Activated CD8-positive, alpha-beta T cell treated with anti-CD3 and anti-CD28 coated beads, Interleukin-2, amount 10 ng/mL, durations not matched to agents 7 days and 5 days (primary cell): ENCODE measurements around the gene NKRF. TPM values are rescaled to one million over a fixed set of nuclear protein-coding genes. Genes with fewer than 3 reads are reported as not detected.

ENCODE experiments used
- ATAC-seq: fragments of 150-1000 bp; cut with Tn5 transposase; one replicate; pipeline ENCODE4 v1.10.0; 2021; ENCODE audit warnings: moderate library complexity
- CTCF ChIA-PET: fragments of 350-600 bp; sonication (Branson Sonifier 250); formaldehyde crosslinking; loops from one replicate; lab custom pipeline; 2021; ENCODE audit warnings: antibody characterized with exemption; lab: Charles Lee
- POLR2A ChIA-PET: fragments of 350-600 bp; sonication (Branson Sonifier 250); formaldehyde crosslinking; loops from one replicate; lab custom pipeline; 2021; ENCODE audit warnings: antibody characterized with exemption; lab: Charles Lee
- DNase-seq: peaks from one replicate; pipeline ENCODE4 v3.0.0-alpha.2; 2020
- H3K27ac Mint-ChIP-seq: one replicate; pipeline ENCODE4 v1.8.0; 2021; ENCODE audit warnings: mild to moderate bottlenecking, mixed read lengths
- H3K27me3 Mint-ChIP-seq: one replicate; pipeline ENCODE4 v1.8.0; 2021; ENCODE audit warnings: low read depth, mixed read lengths
- H3K36me3 Mint-ChIP-seq: one replicate; pipeline ENCODE4 v1.8.0; 2021; ENCODE audit warnings: low read depth, mixed read lengths
- H3K4me1 Mint-ChIP-seq: one replicate; pipeline ENCODE4 v1.8.0; 2021; ENCODE audit warnings: low read depth, mixed read lengths
- H3K4me3 Mint-ChIP-seq: one replicate; pipeline ENCODE4 v1.8.0; 2021; ENCODE audit warnings: mild to moderate bottlenecking, mixed read lengths
- H3K9me3 Mint-ChIP-seq: one replicate; pipeline ENCODE4 v1.8.0; 2022; ENCODE audit warnings: mixed read lengths; ENCODE audit not compliant: insufficient read depth
- microRNA-seq: library from miRNA; unstranded; fragments of <30 nt; microRNA quantifications from one replicate; pipeline ENCODE4 v1.2.0, GENCODE V29; 2022
- total RNA-seq, 2 experiments: library from RNA; stranded (reverse); gene quantifications; one replicate each; pipeline ENCODE4 v1.2.3, GENCODE V29; 2021

The NKRF gene
- total RNA-seq, 2 experiments from 2014 or later = 16.3 to 18.4 TPM

GRCh38 chrX:119573222-119573621, 33.0 kb downstream of the NKRF start:
- ATAC-seq = no peak
- Mint-ChIP-seq H3K27me3 (no peaks in the 10 kb centered on the region), H3K4me1 (peaks cover 27% of the 10 kb centered on the region), H3K36me3 (peaks cover 9% of the 10 kb centered on the region), H3K9me3 (no peaks in the 10 kb centered on the region), H3K27ac (no peak overlapping the region), H3K4me3 (peak overlapping the region; percentile 78)
- ChIA-PET POLR2A (interaction anchor here (1.2 to 2.3 kb wide), 2 partner anchors 8 to 32 kb away, joined by 5 to 16 read pairs; partner anchors contain the start of genes NKRF and STEEP1), CTCF (interaction anchor here (1.6 kb wide), 1 partner anchor 18 kb away, joined by 3 read pairs; no protein-coding TSS in a partner anchor)
- DNase-seq = no peak

DNA sequence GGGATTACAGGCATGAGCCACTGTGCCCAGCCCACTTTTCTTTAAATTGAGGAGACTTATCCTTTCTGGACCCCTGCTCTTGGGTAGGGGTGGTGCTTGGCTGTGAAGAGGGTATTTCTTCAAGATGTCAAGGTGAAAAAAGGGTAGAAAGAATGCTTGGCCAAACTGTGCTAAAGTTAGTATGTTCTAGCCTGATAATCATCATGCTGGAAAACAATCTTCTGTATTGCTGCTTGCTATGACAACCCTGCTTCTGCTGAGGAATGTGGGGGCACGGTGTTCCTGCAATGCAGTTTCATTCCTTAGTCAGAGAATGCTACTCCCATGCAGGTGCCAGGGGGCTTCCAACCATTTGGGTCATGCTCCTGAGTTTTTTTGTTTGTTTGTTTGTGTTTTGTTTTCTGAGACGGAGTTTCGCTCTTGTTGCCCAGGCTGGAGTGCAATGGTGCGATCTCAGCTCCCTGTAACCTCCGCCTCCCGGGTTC, 35.8 kb downstream of the NKRF start:
- Mint-ChIP-seq H3K36me3 (no peaks in the 10 kb centered on the region), H3K9me3 (no peaks in the 10 kb centered on the region), H3K4me1 (peaks cover 15% of the 10 kb centered on the region), H3K4me3 (no peak overlapping the region), H3K27ac (no peak overlapping the region), H3K27me3 (no peaks in the 10 kb centered on the region)
- ChIA-PET CTCF (no interaction called here), POLR2A (no interaction called here)
- DNase-seq = no peak
- no peak for ATAC-seq

DNA sequence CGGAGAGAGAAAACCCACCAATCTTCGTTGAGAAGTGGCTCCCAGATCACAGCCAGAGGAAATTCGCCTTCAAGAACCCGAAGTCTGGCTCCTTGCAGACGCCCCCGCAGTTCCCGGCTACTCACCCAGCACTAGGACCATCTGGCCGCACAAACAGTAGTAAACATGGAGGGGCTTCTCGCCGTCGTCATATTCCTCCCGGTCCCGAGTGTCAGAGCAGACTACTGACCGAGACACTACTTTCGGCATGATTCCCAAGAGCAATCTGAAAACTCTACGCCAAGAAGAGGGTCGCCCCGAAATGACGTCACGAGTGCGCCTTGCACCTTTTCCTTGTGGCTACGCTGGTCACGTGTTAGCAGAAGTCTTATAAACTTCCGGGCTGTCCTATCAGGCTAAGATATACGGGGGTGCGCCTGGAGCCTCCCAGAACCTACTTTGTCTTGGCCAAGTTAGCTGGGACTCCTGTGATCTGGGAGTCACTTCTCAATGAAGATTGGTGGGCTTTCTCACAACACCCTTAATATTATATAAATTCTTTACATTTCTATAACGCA, 41.0 kb downstream of the NKRF start, which contains the start of gene STEEP1:
Gene STEEP1, minus strand, starts transcription at position 303 of the 557 bp plus-strand sequence. Its CDS starts 54 bp downstream, at position 249.
- ChIA-PET CTCF (interaction anchor here (0.7 kb wide), 1 partner anchor 9 kb away, joined by 3 read pairs; the partner anchor contains the start of gene UBE2A), POLR2A (interaction anchor here (1.1 to 1.9 kb wide), 3 partner anchors 8 to 226 kb away, joined by 3 to 6 read pairs (median 5); partner anchors contain the start of genes RPL39 and UBE2A)
- Mint-ChIP-seq H3K4me1 (peaks cover 21% of the 10 kb centered on the region), H3K4me3 (peak within 1 kb of the TSS; percentile 92), H3K36me3 (peaks cover 1% of the 10 kb centered on the region), H3K27me3 (no peaks in the 10 kb centered on the region), H3K27ac (peak within 1 kb of the TSS; percentile 94), H3K9me3 (no peaks in the 10 kb centered on the region)
- peak; percentile 98 for ATAC-seq
- DNase-seq = peak; percentile 93

- H3K4me3 Mint-ChIP-seq = no peak overlapping the region
- H3K27ac Mint-ChIP-seq = no peak overlapping the region
- no peaks in the 10 kb centered on the region for H3K4me1 Mint-ChIP-seq
- ChIA-PET POLR2A (no interaction called here), CTCF (interaction anchor here (2.1 kb wide), 1 partner anchor 36 kb away, joined by 7 read pairs; no protein-coding TSS in a partner anchor)
- ATAC-seq = no peak
- no peak for DNase-seq
- no peaks in the 10 kb centered on the region for H3K36me3 Mint-ChIP-seq
- H3K9me3 Mint-ChIP-seq = no peaks in the 10 kb centered on the region
- H3K27me3 Mint-ChIP-seq = no peaks in the 10 kb centered on the region
These were observed 53.7 kb downstream of the NKRF start for GRCh38 chrX:119552508-119552907.

DNA sequence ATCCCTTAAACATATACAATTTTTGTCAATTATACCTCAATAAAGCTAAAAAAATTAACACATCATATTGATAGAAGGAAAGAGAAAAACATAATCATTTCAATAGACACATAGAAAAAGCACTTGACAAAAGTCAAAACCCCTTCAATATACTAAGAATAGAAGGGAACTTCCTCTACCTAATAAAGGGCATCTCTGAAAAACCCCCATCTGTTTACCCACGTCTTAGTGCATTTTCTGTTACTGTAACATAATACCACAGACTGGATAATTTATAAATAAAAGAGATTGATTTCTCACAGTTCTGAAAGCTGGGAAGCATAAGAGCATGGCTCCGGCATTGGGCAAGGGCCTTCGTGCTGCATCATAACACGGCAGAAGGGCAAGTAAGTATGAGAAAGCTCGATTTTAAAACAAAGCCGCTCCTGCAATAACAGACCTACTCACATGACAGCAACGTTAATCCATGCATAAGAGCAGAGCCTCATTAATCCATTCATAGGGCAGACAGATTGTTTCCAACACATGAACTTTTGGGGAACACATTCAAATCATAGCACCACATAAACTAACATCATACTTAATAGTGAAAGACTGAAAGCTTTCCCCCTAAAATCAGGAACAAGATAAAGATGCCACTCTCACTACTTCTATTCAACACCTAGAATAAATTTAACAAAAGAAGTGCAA, 56.8 kb downstream of the NKRF start:
- CTCF ChIA-PET = no interaction called here
- H3K4me3 Mint-ChIP-seq = no peak overlapping the region
- POLR2A ChIA-PET = no interaction called here

DNA sequence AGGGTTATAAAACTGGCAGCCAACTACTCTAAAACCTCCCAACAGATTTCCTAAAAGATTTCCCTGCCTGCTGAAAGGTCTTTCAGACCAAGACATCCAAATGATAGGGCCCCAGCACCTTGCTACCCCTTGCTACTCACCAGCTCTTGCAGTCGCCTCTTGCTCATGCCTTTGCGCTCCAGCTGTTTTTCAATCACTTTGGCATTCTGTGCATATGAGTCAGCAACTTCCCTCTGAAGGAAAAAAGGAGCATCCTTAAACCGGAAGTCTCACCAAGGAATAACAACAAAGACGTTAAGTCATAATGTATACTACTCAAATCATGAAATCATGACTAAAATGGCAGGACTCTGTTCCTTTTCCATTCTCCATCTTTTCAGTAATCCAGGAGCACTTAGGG, 65.0 kb downstream of the NKRF start:
- ChIA-PET POLR2A (no interaction called here), CTCF (no interaction called here)
- Mint-ChIP-seq H3K27ac (no peak overlapping the region), H3K4me1 (peaks cover 7% of the 10 kb centered on the region), H3K36me3 (peaks cover 6% of the 10 kb centered on the region), H3K4me3 (no peak overlapping the region), H3K9me3 (no peaks in the 10 kb centered on the region), H3K27me3 (no peaks in the 10 kb centered on the region)
- ATAC-seq (no peak), DNase-seq (no peak)

More for the DNA sequence above, 56.8 kb downstream of the NKRF start:
- Mint-ChIP-seq H3K27me3 (no peaks in the 10 kb centered on the region), H3K27ac (no peak overlapping the region), H3K36me3 (no peaks in the 10 kb centered on the region), H3K4me1 (no peaks in the 10 kb centered on the region), H3K9me3 (no peaks in the 10 kb centered on the region)
- DNase-seq = no peak
- no peak for ATAC-seq

GRCh38 chrX:119539872-119540271, 66.4 kb downstream of the NKRF start:
- CTCF ChIA-PET = no interaction called here
- no peak for ATAC-seq
- Mint-ChIP-seq H3K27ac (no peak overlapping the region), H3K27me3 (no peaks in the 10 kb centered on the region), H3K4me3 (no peak overlapping the region), H3K4me1 (peaks cover 7% of the 10 kb centered on the region), H3K36me3 (peaks cover 6% of the 10 kb centered on the region), H3K9me3 (no peaks in the 10 kb centered on the region)
- POLR2A ChIA-PET = no interaction called here
- peak; percentile 20 for DNase-seq

Small RNA genes within 50 kb of the gene (microRNA-seq; reads per million reads assigned to microRNA genes)
- 174 reads per million, percentile 67 among the genes with 10 or more reads in this experiment for gene MIR766

Other genes starting within 250 kb of the NKRF start
- 1 to 10 TPM; 6.5 to 7.8 TPM for gene SLC25A43, start 207.1 kb downstream of the NKRF start, total RNA-seq
- 100 to 1,000 TPM; 557 to 572 TPM for gene SLC25A5, start 138.0 kb downstream of the NKRF start, total RNA-seq
- 10 to 100 TPM; 20.2 to 20.5 TPM for gene STEEP1, start 41.0 kb downstream of the NKRF start, total RNA-seq
- 10 to 100 TPM; 91.8 to 93.9 TPM for gene UBE2A, start 31.9 kb downstream of the NKRF start, total RNA-seq
- 100 to 1,000 TPM; 303 to 312 TPM for gene SEPTIN6, start 86.7 kb upstream of the NKRF start, total RNA-seq
- 1 to 10 TPM in 1 of 2 experiments, under 1 TPM in 1; 0.92 to 1.4 TPM for gene SOWAHD, start 152.2 kb upstream of the NKRF start, total RNA-seq
- gene RPL39, start 185.2 kb upstream of the NKRF start, total RNA-seq = 1,000 to 10,000 TPM; 1,775 to 1,899 TPM
- gene UPF3B, start 246.5 kb upstream of the NKRF start, total RNA-seq = 10 to 100 TPM; 10.3 to 10.9 TPM